Neutrophil (primary cell): ENCODE measurements around the gene TLX2.
A peak's percentile ranks its signal among the peaks of the same experiment; 100 is the strongest.

Experiments
- H3K27ac ChIP-seq: fragments of 200-600 bp; sonication (generic); 2 replicates; pipeline ENCODE4 v1.5.1; 2016; ENCODE audit warnings: mild to moderate bottlenecking, moderate library complexity
- H3K27me3 ChIP-seq: fragments of 200-600 bp; sonication (generic); 2 replicates; pipeline ENCODE4 v1.6.0; 2016; ENCODE audit warnings: mild to moderate bottlenecking
- H3K36me3 ChIP-seq: fragments of 200-600 bp; sonication (generic); 2 replicates; pipeline ENCODE4 v1.5.1; 2017
- H3K4me1 ChIP-seq, 2 experiments: fragments of 200-600 bp in 1 of 2; sonication (generic) in 1 of 2; 1 replicate in 1 of 2; 2 replicates in 1 of 2; pipeline versions ENCODE4 v1.5.1 to v1.6.1; 2013 to 2016; ENCODE audit warnings: low read depth in 1 of 2, low read length in 1 of 2, mild to moderate bottlenecking in 1 of 2, moderate library complexity in 1 of 2; ENCODE audit not compliant: control insufficient read depth in 1 of 2, insufficient read depth in 1 of 2
- H3K4me3 ChIP-seq, 2 experiments: fragments of 200-600 bp in 1 of 2; sonication (generic) in 1 of 2; 1 replicate in 1 of 2; 2 replicates in 1 of 2; pipeline ENCODE4 v1.5.1; 2013 to 2016; ENCODE audit warnings: low read depth in 1 of 2, low read length in 1 of 2, mild to moderate bottlenecking in 1 of 2, moderate library complexity in 1 of 2
- H3K9me3 ChIP-seq: fragments of 200-600 bp; sonication (generic); 2 replicates; pipeline ENCODE4 v1.5.1; 2016
- TF ChIP-seq, protein P1 (sequence below): fragments of 200-600 bp; sonication (generic); IDR thresholded peaks from 2 replicates; pipeline ENCODE4 v1.5.1; 2016; ENCODE audit warnings: antibody characterized with exemption

Gene TLX2

DNA sequence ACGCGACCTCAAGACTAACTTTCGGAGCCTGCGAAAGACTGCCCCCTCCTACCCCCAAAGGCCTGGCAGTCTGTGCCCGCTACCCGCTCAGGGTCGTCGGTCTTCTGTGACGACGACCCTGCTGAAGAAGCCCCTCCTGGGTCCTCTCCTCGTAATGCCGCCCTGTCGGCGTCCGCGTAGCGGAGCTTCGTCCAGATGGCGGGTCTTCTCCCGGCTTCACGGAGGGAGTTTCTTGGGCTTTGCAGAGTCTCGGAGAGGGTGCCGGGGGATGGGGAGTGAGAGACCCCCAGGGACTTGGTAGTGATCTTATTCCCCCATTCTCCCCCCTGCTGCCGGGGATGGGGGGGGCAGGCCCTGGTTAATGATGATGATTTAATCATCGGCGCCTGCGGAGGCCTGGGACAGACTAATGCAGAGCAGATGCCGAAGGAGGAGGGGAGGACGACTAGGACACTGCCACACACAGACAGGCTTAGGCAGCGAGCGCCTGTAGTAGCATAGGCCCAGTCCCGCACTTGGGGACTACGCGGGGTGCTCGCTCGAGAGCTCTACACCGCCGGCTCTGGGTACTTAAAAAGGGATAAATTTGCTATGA, 6.2 kb upstream of the TLX2 start:
- TF ChIP-seq, protein P1, sequence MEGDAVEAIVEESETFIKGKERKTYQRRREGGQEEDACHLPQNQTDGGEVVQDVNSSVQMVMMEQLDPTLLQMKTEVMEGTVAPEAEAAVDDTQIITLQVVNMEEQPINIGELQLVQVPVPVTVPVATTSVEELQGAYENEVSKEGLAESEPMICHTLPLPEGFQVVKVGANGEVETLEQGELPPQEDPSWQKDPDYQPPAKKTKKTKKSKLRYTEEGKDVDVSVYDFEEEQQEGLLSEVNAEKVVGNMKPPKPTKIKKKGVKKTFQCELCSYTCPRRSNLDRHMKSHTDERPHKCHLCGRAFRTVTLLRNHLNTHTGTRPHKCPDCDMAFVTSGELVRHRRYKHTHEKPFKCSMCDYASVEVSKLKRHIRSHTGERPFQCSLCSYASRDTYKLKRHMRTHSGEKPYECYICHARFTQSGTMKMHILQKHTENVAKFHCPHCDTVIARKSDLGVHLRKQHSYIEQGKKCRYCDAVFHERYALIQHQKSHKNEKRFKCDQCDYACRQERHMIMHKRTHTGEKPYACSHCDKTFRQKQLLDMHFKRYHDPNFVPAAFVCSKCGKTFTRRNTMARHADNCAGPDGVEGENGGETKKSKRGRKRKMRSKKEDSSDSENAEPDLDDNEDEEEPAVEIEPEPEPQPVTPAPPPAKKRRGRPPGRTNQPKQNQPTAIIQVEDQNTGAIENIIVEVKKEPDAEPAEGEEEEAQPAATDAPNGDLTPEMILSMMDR: no peak
- Histone ChIP-seq H3K4me1 (peaks cover 26 to 34% of the 10 kb centered on the region in 2 experiments), H3K36me3 (peaks cover 13% of the 10 kb centered on the region), H3K9me3 (no peaks in the 10 kb centered on the region), H3K27ac (peak overlapping the region; percentile 98), H3K4me3 (peak overlapping the region; percentile 85 to 97), H3K27me3 (peaks cover 76% of the 10 kb centered on the region)

DNA sequence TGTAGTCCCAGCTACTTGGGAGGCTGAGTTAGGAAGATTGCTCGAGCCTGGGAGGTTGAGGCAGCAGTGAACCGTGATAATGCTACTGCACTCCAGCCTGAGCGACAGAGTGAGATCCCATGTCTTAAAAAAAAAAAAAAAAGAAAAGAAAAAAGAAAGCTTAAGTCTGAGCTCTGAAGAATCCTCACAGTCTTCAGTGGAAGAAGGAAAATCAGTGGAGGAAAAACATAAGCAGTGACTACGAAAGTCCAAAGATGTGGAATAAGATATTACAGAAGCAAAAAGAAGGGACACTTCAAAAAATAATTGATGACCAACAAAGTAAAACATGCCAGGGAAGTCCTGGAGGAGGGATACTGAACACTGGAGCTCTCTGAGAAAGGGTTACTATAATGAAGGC, 4.0 kb upstream of the TLX2 start:
- Histone ChIP-seq H3K4me3 (no peak overlapping the region), H3K36me3 (peaks cover 8% of the 10 kb centered on the region), H3K27me3 (peaks cover 76% of the 10 kb centered on the region), H3K4me1 (peaks cover 34 to 42% of the 10 kb centered on the region in 2 experiments), H3K27ac (no peak overlapping the region), H3K9me3 (no peaks in the 10 kb centered on the region)
- TF ChIP-seq, protein P1: no peak

DNA sequence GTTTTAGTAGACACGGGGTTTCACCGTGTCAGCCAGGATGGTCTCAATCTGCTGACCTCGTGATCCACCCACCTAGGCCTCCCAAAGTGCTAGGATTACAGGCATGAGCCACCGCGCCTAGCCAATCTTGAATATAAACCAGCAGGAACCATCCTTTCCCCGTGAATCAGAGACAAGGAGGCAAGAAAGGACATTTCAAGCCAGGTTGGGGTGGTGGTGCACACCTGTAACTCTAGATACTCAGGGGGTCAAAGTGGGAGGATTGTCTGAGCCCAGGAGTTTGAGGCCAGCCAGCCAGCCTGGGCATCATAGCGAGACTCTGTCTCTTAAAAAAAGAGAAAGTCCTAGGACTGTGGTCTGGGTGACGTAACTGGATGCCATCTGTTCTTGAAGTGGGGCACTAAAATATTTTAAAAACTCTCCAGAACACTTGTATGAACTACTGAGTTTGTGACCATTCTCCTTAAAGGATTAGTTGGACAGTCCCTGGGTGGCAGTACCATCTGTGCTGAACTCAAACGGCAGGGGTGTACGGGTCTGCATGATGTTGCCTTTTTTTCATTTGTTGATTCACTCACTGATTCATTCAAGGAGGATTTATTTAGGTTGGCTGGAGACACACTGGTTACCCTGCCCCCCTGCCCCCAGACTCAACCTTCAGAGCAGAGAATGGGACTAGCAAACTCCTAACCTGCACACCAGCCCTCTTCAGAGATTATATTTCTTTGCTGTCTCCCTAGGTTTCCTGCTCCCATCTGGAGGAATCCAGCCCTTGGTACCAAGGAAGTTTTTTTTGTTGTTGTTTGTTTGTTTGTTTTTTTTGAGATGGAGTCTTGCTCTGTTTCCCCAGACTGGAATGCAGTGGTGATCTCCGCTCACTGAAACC, 2.9 kb upstream of the TLX2 start:
- Histone ChIP-seq H3K4me3 (no peak overlapping the region), H3K9me3 (no peaks in the 10 kb centered on the region), H3K4me1 (peaks cover 40 to 44% of the 10 kb centered on the region in 2 experiments), H3K27me3 (peaks cover 83% of the 10 kb centered on the region), H3K36me3 (no peaks in the 10 kb centered on the region), H3K27ac (no peak overlapping the region)
- TF ChIP-seq, protein P1: no peak

DNA sequence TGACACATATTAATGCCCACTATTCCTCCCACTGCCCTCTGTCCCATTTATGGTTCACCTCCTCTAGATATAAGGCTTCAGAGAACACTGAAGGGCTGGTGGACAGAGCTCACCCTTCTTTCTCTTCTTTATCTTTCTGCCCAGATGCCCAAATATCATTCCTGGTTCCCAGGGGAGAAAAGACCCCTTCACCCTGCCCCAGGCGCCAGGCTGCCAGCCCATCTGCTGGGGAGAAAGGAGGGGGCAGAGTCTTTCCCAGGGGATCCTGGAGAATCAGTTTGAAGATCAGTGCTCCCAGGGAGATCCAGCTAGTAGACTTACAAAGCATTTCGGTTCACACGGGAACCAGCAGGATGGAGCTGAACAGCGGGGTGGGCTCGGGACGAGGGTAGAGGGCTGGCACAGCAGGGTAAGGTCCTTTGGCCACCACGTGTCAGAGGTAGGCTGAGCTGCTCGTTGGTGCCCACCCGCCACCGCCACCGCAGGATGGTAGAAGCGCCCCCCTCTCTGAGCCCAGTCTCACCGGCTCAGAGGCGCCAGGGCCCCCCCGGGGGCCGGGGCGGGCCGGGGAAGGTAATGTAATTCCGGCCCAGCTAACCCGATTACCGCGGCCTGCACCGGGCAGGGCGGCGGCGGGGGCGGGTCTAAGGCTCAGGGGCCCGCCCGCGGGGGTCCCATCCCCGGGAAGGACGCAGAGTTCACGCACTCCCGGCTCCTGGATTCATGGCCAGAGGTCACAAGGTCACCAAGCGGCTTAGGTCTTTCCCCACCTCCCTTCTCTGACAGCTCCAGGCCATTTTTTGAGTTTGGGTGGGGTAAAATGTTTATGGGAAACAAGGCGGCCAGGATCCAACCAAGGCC, 1.3 kb upstream of the TLX2 start:
- Histone ChIP-seq H3K27me3 (peaks cover 100% of the 10 kb centered on the region), H3K4me3 (no peak overlapping the region), H3K36me3 (no peaks in the 10 kb centered on the region), H3K9me3 (no peaks in the 10 kb centered on the region), H3K4me1 (peaks cover 34 to 37% of the 10 kb centered on the region in 2 experiments), H3K27ac (no peak overlapping the region)
- TF ChIP-seq, protein P1: no peak

DNA sequence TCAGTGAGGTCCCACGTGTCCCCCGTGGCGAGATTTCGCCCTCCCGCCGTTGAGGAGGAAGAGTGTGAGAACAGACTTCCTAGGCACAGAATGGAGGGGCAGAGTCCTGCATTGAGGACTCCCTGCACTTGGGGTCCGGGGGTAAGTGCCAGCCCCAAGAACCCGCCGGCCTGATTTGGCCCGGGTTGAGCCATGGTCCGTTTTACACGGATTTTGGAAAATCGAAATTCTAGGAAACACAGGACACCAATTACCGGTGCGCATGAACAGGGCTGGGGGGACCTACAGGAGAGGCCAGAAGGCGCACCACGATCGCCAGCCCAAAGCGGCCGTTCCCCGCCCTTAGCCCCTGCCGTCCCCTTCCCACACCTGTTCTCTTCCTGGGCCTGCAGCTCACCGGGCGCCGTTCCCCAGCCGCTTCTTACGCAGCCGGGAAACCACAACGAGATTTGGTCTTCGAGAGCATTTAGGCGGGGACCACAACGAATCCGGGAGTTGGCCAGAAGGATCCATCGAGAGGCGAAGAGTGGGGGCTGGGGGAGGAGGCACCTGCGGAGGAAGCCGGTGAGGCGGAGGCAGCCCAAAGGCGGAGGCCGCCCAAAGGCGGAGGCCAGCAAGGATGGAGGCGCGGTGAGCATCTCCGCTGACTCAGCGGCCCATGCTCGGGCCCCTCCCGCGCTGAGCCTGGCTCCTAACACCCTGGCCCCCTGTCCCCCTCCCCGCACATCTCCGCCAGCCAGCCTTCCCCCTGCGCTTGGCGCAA, 464 bp upstream of the TLX2 start:
- Histone ChIP-seq H3K4me3 (peak overlapping the region in 1 of 2 experiments; percentile 66), H3K4me1 (peaks cover 29 to 32% of the 10 kb centered on the region in 2 experiments), H3K27me3 (peaks cover 100% of the 10 kb centered on the region), H3K9me3 (no peaks in the 10 kb centered on the region), H3K36me3 (no peaks in the 10 kb centered on the region), H3K27ac (no peak overlapping the region)
- TF ChIP-seq, protein P1: no peak
